ENCODE results near the gene CNDP1. TPM values are rescaled to one million over a fixed set of nuclear protein-coding genes. Genes with fewer than 3 reads are reported as not detected.

CNDP1 gene
- total RNA-seq, 1 donor from 2014 or later: not detected

DNA sequence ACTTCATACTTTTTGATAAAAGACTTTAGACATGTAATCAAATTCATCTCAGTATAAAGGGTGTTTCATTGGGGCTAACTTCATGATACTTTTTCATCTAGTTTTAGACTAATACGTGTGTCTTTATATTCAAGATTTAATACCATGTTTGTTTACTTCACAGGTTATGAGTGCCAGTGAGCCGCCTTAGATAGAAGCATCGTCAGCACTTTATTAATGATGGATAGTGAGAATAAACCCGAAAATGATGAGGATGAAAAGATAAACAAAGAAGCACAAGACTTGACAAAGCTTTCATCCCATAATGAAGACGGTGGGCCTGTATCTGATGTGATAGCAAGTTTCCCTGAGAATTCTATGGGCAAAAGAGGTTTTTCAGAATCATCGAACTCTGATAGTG is 96.5 kb downstream of the CNDP1 start:
- Histone ChIP-seq H3F3A (ENCODE audit: low read depth) (no peaks in the 10 kb centered on the region), H3K27me3 (no peaks in the 10 kb centered on the region), H3K4me1 (no peaks in the 10 kb centered on the region), H3K4me2 (no peak overlapping the region), H4K20me1 (ENCODE audit: low read depth) (no peaks in the 10 kb centered on the region), H3K27ac (no peak overlapping the region), H2AFZ (replicated peaks) (no peak overlapping the region), H3K79me2 (ENCODE audit: low read depth) (peaks cover 4% of the 10 kb centered on the region), H3K4me3 (no peak overlapping the region), H3K36me3 (no peaks in the 10 kb centered on the region), H3K9ac (no peak overlapping the region), H3K9me3 (ENCODE audit: low read depth) (no peaks in the 10 kb centered on the region)
- Mint-ChIP-seq H3K27me3 (ENCODE audit: insufficient read depth, low read depth) (no peaks in the 10 kb centered on the region), H3K4me3 (no peak overlapping the region), H3K36me3 (peaks cover 2% of the 10 kb centered on the region), H3K9me3 (no peaks in the 10 kb centered on the region), H3K4me1 (no peaks in the 10 kb centered on the region), H3K27ac (no peak overlapping the region)
- no peak for DNase-seq (ENCODE audit: low spot score)
- TF ChIP-seq EZH2 (IDR thresholded peaks at IDR 0.05) (no peak), EZH2phosphoT487 (IDR thresholded peaks at IDR 0.05) (no peak)
- TF ChIP-seq, protein P1, sequence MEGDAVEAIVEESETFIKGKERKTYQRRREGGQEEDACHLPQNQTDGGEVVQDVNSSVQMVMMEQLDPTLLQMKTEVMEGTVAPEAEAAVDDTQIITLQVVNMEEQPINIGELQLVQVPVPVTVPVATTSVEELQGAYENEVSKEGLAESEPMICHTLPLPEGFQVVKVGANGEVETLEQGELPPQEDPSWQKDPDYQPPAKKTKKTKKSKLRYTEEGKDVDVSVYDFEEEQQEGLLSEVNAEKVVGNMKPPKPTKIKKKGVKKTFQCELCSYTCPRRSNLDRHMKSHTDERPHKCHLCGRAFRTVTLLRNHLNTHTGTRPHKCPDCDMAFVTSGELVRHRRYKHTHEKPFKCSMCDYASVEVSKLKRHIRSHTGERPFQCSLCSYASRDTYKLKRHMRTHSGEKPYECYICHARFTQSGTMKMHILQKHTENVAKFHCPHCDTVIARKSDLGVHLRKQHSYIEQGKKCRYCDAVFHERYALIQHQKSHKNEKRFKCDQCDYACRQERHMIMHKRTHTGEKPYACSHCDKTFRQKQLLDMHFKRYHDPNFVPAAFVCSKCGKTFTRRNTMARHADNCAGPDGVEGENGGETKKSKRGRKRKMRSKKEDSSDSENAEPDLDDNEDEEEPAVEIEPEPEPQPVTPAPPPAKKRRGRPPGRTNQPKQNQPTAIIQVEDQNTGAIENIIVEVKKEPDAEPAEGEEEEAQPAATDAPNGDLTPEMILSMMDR (IDR thresholded peaks at IDR 0.05): no peak

DNA sequence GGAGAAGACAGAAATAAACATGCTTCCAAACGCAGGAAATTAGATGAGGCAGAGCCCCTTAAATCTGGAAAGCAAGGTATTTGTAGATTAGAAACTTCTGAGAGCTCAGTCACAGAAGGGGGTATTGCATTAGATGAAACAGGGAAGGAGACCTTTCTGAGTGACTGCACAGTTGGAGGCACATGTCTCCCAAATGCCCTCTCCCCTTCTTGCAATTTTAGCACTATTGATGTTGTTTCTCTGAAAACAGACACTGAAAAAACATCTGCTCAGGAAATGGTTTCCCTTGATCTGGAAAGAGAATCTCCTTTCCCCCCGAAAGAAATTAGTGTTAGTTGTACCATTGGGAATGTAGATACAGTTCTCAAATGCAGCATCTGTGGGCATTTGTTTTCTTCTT is 96.9 kb downstream of the CNDP1 start:
- Histone ChIP-seq H4K20me1 (ENCODE audit: low read depth) (no peaks in the 10 kb centered on the region), H3K4me3 (no peak overlapping the region), H3K9me3 (ENCODE audit: low read depth) (no peaks in the 10 kb centered on the region), H3K9ac (no peak overlapping the region), H2AFZ (replicated peaks) (no peak overlapping the region), H3K79me2 (ENCODE audit: low read depth) (peaks cover 4% of the 10 kb centered on the region), H3K4me2 (no peak overlapping the region), H3K36me3 (no peaks in the 10 kb centered on the region), H3K27ac (no peak overlapping the region), H3K27me3 (no peaks in the 10 kb centered on the region), H3K4me1 (no peaks in the 10 kb centered on the region), H3F3A (ENCODE audit: low read depth) (no peaks in the 10 kb centered on the region)
- TF ChIP-seq, protein P1 (IDR thresholded peaks at IDR 0.05): no peak
- Mint-ChIP-seq H3K4me1 (no peaks in the 10 kb centered on the region), H3K4me3 (no peak overlapping the region), H3K36me3 (peaks cover 2% of the 10 kb centered on the region), H3K9me3 (no peaks in the 10 kb centered on the region), H3K27me3 (ENCODE audit: insufficient read depth, low read depth) (no peaks in the 10 kb centered on the region), H3K27ac (no peak overlapping the region)
- no peak for DNase-seq (ENCODE audit: low spot score)

DNA sequence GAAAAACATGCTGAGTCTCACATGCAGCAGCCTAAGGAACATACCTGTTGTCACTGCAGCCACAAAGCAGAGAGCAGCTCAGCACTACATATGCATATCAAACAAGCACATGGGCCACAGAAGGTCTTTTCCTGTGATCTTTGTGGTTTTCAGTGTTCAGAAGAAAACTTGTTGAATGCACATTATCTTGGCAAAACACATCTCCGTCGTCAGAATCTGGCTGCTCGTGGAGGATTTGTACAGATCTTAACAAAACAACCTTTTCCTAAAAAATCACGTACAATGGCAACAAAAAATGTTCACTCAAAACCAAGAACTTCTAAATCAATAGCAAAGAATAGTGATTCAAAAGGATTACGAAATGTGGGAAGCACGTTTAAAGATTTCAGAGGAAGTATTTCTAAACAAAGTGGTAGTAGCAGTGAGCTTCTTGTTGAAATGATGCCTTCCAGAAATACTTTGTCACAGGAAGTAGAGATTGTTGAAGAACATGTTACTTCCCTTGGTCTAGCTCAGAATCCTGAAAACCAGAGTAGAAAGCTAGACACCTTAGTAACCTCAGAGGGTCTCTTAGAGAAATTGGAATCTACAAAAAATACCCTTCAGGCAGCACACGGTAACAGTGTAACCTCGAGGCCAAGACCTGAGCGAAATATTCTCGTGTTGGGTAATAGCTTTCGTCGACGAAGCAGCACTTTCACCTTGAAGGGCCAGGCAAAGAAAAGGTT is 97.5 kb downstream of the CNDP1 start:
- Histone ChIP-seq H3K27ac (no peak overlapping the region), H3K9ac (no peak overlapping the region), H3K36me3 (no peaks in the 10 kb centered on the region), H3F3A (ENCODE audit: low read depth) (no peaks in the 10 kb centered on the region), H3K27me3 (no peaks in the 10 kb centered on the region), H2AFZ (replicated peaks) (no peak overlapping the region), H3K4me2 (no peak overlapping the region), H3K4me3 (no peak overlapping the region), H3K4me1 (no peaks in the 10 kb centered on the region), H3K79me2 (ENCODE audit: low read depth) (peaks cover 4% of the 10 kb centered on the region), H4K20me1 (ENCODE audit: low read depth) (no peaks in the 10 kb centered on the region), H3K9me3 (ENCODE audit: low read depth) (no peaks in the 10 kb centered on the region)
- no peak overlapping the region for H3K4me3 Mint-ChIP-seq
- H3K36me3 Mint-ChIP-seq: peaks cover 2% of the 10 kb centered on the region
- H3K4me1 Mint-ChIP-seq: no peaks in the 10 kb centered on the region
- H3K9me3 Mint-ChIP-seq: no peaks in the 10 kb centered on the region
- H3K27me3 Mint-ChIP-seq (ENCODE audit: insufficient read depth, low read depth): no peaks in the 10 kb centered on the region
- DNase-seq (ENCODE audit: low spot score): no peak
- no peak overlapping the region for H3K27ac Mint-ChIP-seq
- TF ChIP-seq EZH2phosphoT487 (IDR thresholded peaks at IDR 0.05): no peak
- TF ChIP-seq, protein P1 (IDR thresholded peaks at IDR 0.05): no peak
- TF ChIP-seq EZH2 (IDR thresholded peaks at IDR 0.05): no peak
